ENCODE measurements around the gene SLC16A5.

DNA sequence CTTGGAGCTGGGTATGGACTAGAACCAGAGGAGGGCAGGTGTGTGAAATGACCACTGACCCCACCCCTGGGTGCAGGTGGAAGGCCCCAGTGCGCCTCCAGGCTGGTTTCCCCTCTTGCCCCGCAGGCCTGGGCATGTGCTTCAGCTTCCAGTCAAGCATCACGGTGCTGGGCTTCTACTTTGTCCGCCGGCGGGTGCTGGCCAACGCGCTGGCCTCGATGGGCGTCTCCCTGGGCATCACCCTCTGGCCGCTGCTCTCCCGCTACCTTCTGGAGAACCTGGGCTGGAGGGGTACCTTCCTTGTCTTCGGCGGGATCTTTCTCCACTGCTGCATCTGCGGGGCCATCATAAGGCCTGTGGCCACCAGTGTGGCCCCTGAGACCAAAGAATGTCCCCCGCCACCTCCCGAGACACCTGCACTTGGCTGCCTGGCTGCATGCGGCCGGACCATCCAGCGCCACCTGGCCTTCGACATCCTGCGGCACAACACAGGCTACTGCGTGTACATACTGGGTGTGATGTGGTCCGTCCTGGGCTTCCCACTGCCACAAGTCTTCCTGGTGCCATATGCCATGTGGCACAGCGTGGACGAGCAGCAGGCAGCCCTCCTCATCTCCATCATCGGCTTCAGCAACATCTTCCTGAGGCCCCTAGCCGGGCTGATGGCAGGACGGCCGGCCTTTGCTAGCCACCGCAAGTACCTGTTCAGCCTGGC is 12.3 kb downstream of the SLC16A5 start:
- TF ChIP-seq, protein P1, sequence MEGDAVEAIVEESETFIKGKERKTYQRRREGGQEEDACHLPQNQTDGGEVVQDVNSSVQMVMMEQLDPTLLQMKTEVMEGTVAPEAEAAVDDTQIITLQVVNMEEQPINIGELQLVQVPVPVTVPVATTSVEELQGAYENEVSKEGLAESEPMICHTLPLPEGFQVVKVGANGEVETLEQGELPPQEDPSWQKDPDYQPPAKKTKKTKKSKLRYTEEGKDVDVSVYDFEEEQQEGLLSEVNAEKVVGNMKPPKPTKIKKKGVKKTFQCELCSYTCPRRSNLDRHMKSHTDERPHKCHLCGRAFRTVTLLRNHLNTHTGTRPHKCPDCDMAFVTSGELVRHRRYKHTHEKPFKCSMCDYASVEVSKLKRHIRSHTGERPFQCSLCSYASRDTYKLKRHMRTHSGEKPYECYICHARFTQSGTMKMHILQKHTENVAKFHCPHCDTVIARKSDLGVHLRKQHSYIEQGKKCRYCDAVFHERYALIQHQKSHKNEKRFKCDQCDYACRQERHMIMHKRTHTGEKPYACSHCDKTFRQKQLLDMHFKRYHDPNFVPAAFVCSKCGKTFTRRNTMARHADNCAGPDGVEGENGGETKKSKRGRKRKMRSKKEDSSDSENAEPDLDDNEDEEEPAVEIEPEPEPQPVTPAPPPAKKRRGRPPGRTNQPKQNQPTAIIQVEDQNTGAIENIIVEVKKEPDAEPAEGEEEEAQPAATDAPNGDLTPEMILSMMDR (IDR thresholded peaks at IDR 0.05), result no peak
- TF ChIP-seq EZH2 (IDR thresholded peaks at IDR 0.05; ENCODE audit: borderline replicate concordance, insufficient read depth, low read depth, low read length, poor library complexity, severe bottlenecking), result no peak
